Measurements from ENCODE around the gene NEURL4.

Gene NEURL4

GRCh38 chr17:7290685-7291084 is 38.5 kb downstream of the NEURL4 start:
- TF ChIP-seq CTCF (IDR thresholded peaks at IDR 0.05; ENCODE audit: control insufficient read depth, extremely low read depth, insufficient read depth), result no peak
- no peak for DNase-seq (ENCODE audit: low read depth)
- H3K4me3 ChIP-seq (ENCODE audit: low read depth, low read length), result no peak overlapping the region

- DNase-seq (ENCODE audit: low read depth), result no peak
- H3K4me3 ChIP-seq (ENCODE audit: low read depth, low read length), result no peak overlapping the region
- TF ChIP-seq CTCF (IDR thresholded peaks at IDR 0.05; ENCODE audit: control insufficient read depth, extremely low read depth, insufficient read depth), result no peak
These were observed 39.0 kb downstream of the NEURL4 start for GRCh38 chr17:7290166-7290565.

GRCh38 chr17:7289256-7290032 is 39.7 kb downstream of the NEURL4 start:
- DNase-seq (ENCODE audit: low read depth), result no peak
- TF ChIP-seq CTCF (IDR thresholded peaks at IDR 0.05; ENCODE audit: control insufficient read depth, extremely low read depth, insufficient read depth), result no peak
- no peak overlapping the region for H3K4me3 ChIP-seq (ENCODE audit: low read depth, low read length)

- no peak for DNase-seq (ENCODE audit: low read depth)
- TF ChIP-seq CTCF (IDR thresholded peaks at IDR 0.05; ENCODE audit: control insufficient read depth, extremely low read depth, insufficient read depth), result no peak
- no peak overlapping the region for H3K4me3 ChIP-seq (ENCODE audit: low read depth, low read length)
These were observed 43.5 kb downstream of the NEURL4 start for GRCh38 chr17:7285679-7286078.

GRCh38 chr17:7284911-7285310 is 44.2 kb downstream of the NEURL4 start:
- TF ChIP-seq CTCF (IDR thresholded peaks at IDR 0.05; ENCODE audit: control insufficient read depth, extremely low read depth, insufficient read depth), result no peak
- H3K4me3 ChIP-seq (ENCODE audit: low read depth, low read length), result no peak overlapping the region
- no peak for DNase-seq (ENCODE audit: low read depth)

GRCh38 chr17:7283471-7284216 is 45.5 kb downstream of the NEURL4 start:
- no peak overlapping the region for H3K4me3 ChIP-seq (ENCODE audit: low read depth, low read length)
- no peak for DNase-seq (ENCODE audit: low read depth)
- no peak for TF ChIP-seq CTCF (IDR thresholded peaks at IDR 0.05; ENCODE audit: control insufficient read depth, extremely low read depth, insufficient read depth)
